ENCODE data around the gene UIMC1. TPM values are rescaled to one million over a fixed set of nuclear protein-coding genes. Genes with fewer than 3 reads are reported as not detected.

UIMC1 gene
- total RNA-seq, 2 experiments from 2014 or later = 42.7 to 78.5 TPM

GRCh38 chr5:176900780-176901204 lies 105.8 kb downstream of the UIMC1 start:
- Histone ChIP-seq H2AFZ (ENCODE audit: low read length) (no peak overlapping the region), H3K36me3 (ENCODE audit: insufficient read depth, low read length) (peaks cover 48% of the 10 kb centered on the region), H3K9me3 (ENCODE audit: low read length) (no peaks in the 10 kb centered on the region), H3K4me3 (ENCODE audit: low read depth, low read length, poor library complexity, severe bottlenecking) (no peak overlapping the region), H4K20me1 (ENCODE audit: insufficient read depth, low read length) (no peaks in the 10 kb centered on the region), H3K27ac (ENCODE audit: low read depth, low read length, poor library complexity, severe bottlenecking) (no peak overlapping the region), H3K4me2 (ENCODE audit: low read length) (no peak overlapping the region), H3K9me2 (ENCODE audit: insufficient read depth, low read length) (no peaks in the 10 kb centered on the region), H3K4me1 (ENCODE audit: insufficient read depth, low read length, poor library complexity, severe bottlenecking) (no peaks in the 10 kb centered on the region), H3K79me2 (ENCODE audit: insufficient read depth, low read depth, low read length) (no peaks in the 10 kb centered on the region)
- DNase-seq (ENCODE audit: low spot score) = no peak
- ChIA-PET POLR2A (interaction anchor here (0.6 to 0.7 kb wide), 2 partner anchors 240 to 443 kb away, joined by 3 to 6 read pairs; no protein-coding TSS in a partner anchor), CTCF (ENCODE audit: unreplicated experiment) (no interaction called here)
- intact Hi-C loops (cut with micrococcal nuclease; ENCODE audit: unreplicated experiment) = no loop called here
- no peak for TF ChIP-seq CTCF (conservative IDR thresholded peaks at IDR 0.05; ENCODE audit: low read length)
- no peak for TF ChIP-seq EZH2phosphoT487 (IDR thresholded peaks at IDR 0.05; ENCODE audit: borderline replicate concordance, low read depth, low read length)
- BruUV-seq (replicated peaks) = no TSS peak

DNA sequence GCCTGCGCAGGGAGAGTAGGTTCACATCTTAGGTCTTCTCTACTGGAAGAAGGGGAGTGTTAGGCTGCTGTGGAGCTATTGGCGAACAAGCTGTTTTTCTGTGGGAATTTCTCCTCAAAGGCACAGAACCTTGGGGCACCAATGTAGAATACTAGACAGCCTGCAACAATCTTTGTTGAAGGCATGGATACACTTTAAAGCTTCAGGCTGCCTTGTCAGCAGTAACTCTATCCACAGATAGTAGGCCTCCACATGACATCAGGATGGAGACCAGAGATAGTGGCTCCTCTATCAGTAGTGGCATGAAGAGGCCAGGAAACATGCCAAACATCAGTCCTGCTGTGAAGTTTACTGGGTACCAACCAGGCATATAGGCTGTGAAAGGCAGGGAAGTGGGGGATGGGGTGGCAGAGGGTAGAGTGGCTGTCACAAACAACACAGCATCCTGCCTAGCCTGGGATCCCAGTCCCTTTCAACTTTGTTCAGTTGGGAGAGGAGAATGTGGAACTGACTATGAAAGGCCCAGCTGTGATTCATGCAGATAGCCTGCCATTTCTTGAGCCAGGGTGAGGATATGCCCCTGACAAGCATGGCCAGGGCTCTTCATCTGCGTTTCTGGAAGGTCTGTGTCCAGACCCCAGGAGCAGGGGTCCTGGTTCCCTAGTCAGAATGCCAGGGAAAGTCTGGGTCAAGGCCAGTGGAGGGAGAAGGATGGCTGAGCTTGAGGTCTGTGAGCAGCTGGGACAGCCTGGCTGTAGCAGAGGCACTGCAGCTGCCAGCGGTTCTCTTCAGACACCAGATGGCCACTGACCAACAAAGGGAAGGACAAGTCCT lies 106.4 kb downstream of the UIMC1 start:
- no peaks in the 10 kb centered on the region for H3K79me2 ChIP-seq (ENCODE audit: insufficient read depth, low read depth, low read length)
- H3K4me2 ChIP-seq (ENCODE audit: low read length) = no peak overlapping the region
- no peak for TF ChIP-seq CTCF (conservative IDR thresholded peaks at IDR 0.05; ENCODE audit: low read length)
- no peak for TF ChIP-seq EZH2phosphoT487 (IDR thresholded peaks at IDR 0.05; ENCODE audit: borderline replicate concordance, low read depth, low read length)
- peaks cover 42% of the 10 kb centered on the region for H3K36me3 ChIP-seq (ENCODE audit: insufficient read depth, low read length)
- ChIA-PET POLR2A (interaction anchor here (0.6 kb wide), 1 partner anchor 9 kb away, joined by 4 read pairs; no protein-coding TSS in a partner anchor), CTCF (ENCODE audit: unreplicated experiment) (no interaction called here)
- no peaks in the 10 kb centered on the region for H3K9me2 ChIP-seq (ENCODE audit: insufficient read depth, low read length)
- H4K20me1 ChIP-seq (ENCODE audit: insufficient read depth, low read length) = no peaks in the 10 kb centered on the region
- no peak for DNase-seq (ENCODE audit: low spot score)
- no peaks in the 10 kb centered on the region for H3K4me1 ChIP-seq (ENCODE audit: insufficient read depth, low read length, poor library complexity, severe bottlenecking)
- H2AFZ ChIP-seq (ENCODE audit: low read length) = no peak overlapping the region
- no peaks in the 10 kb centered on the region for H3K9me3 ChIP-seq (ENCODE audit: low read length)
- intact Hi-C loops (cut with micrococcal nuclease; ENCODE audit: unreplicated experiment) = no loop called here
- no peak overlapping the region for H3K27ac ChIP-seq (ENCODE audit: low read depth, low read length, poor library complexity, severe bottlenecking)
- BruUV-seq (replicated peaks) = no TSS peak
- H3K4me3 ChIP-seq (ENCODE audit: low read depth, low read length, poor library complexity, severe bottlenecking) = no peak overlapping the region
